Neural cell (in vitro differentiated cells): ENCODE data around the gene SLCO1B3. TPM values are rescaled to one million over a fixed set of nuclear protein-coding genes. Genes with fewer than 3 reads are reported as not detected.

Experiments
- H2AFZ ChIP-seq: fragments of 200-600, 300-800 bp; sonication (generic), shearing (Covaris generic); 2 replicates; pipeline ENCODE4 v1.6.0; 2014; ENCODE audit warnings: low read depth, mild to moderate bottlenecking, antibody characterized with exemption, low read length, moderate library complexity
- H3F3A ChIP-seq: fragments of 200-600 bp; shearing (Covaris generic); 2 replicates; pipeline ENCODE4 v1.6.1; 2016; ENCODE audit warnings: mild to moderate bottlenecking, moderate library complexity, mixed read lengths, antibody characterized with exemption, low read length; ENCODE audit not compliant: insufficient read depth, poor library complexity, severe bottlenecking
- H3K27ac ChIP-seq: fragments of 200-600, 300-800 bp; sonication (generic), shearing (Covaris generic); 2 replicates; pipeline ENCODE4 v1.5.1; 2014; ENCODE audit warnings: mild to moderate bottlenecking, low read length, moderate library complexity
- H3K27me3 ChIP-seq: fragments of 300-800, 200-600 bp; sonication (generic), shearing (Covaris generic); 2 replicates; pipeline ENCODE4 v1.6.0; 2014; ENCODE audit warnings: mild to moderate bottlenecking, low read depth, low read length, moderate library complexity; ENCODE audit not compliant: insufficient read depth
- H3K36me3 ChIP-seq: fragments of 300-800, 200-600 bp; sonication (generic), shearing (Covaris generic); 2 replicates; pipeline ENCODE4 v1.5.1; 2014; ENCODE audit warnings: mild to moderate bottlenecking, antibody characterized with exemption, low read length, moderate library complexity; ENCODE audit not compliant: insufficient read depth
- H3K4me2 ChIP-seq: fragments of 300-800, 200-600 bp; sonication (generic), shearing (Covaris generic); 2 replicates; pipeline ENCODE4 v1.6.0; 2014; ENCODE audit warnings: mild to moderate bottlenecking, low read length
- H3K4me3 ChIP-seq: fragments of 300-800, 200-600 bp; sonication (generic), shearing (Covaris generic); 2 replicates; pipeline ENCODE4 v1.5.1; 2014; ENCODE audit warnings: mild to moderate bottlenecking, low read length, moderate library complexity
- H3K79me2 ChIP-seq: fragments of 200-600 bp; shearing (Covaris generic); replicated peaks from 2 replicates; pipeline ENCODE4 v1.6.0; 2014; ENCODE audit warnings: mild to moderate bottlenecking, low read length, moderate library complexity; ENCODE audit not compliant: insufficient read depth
- H3K9ac ChIP-seq: fragments of 300-800, 200-600 bp; sonication (generic), shearing (Covaris generic); 2 replicates; pipeline ENCODE4 v1.6.1; 2016; ENCODE audit warnings: mild to moderate bottlenecking, low read length, mixed read lengths
- H3K9me2 ChIP-seq: fragments of 200-600 bp; shearing (Covaris generic); 2 replicates; pipeline ENCODE4 v1.6.1; 2016; ENCODE audit warnings: mild to moderate bottlenecking, low read length, mixed read lengths; ENCODE audit not compliant: insufficient read depth
- H3K9me3 ChIP-seq: fragments of 200-600, 300-800 bp; sonication (generic), shearing (Covaris generic); 2 replicates; pipeline ENCODE4 v1.6.1; 2016; ENCODE audit warnings: mild to moderate bottlenecking, mixed run types, low read length, moderate library complexity, mixed read lengths
- H4K20me1 ChIP-seq: fragments of 200-600 bp; shearing (Covaris generic); 2 replicates; pipeline ENCODE4 v1.6.1; 2016; ENCODE audit warnings: mild to moderate bottlenecking, mixed run types; ENCODE audit not compliant: insufficient read depth
- CTCF ChIP-seq: fragments of 450-650 bp; IDR thresholded peaks from 2 replicates; pipeline ENCODE4 v1.5.1; 2014; ENCODE audit warnings: antibody characterized with exemption, mild to moderate bottlenecking, moderate library complexity; ENCODE audit not compliant: poor library complexity, severe bottlenecking
- EP300 ChIP-seq: fragments of 450-650 bp; conservative IDR thresholded peaks from 2 replicates; pipeline ENCODE4 v1.6.1; 2014; ENCODE audit warnings: antibody characterized with exemption, mild to moderate bottlenecking, moderate library complexity; ENCODE audit not compliant: poor library complexity, severe bottlenecking
- EZH2 ChIP-seq: fragments of 200-600, 300-800 bp; shearing (Covaris generic), sonication (generic); IDR thresholded peaks from 2 replicates; pipeline ENCODE4 v1.6.1; 2014; ENCODE audit warnings: antibody characterized with exemption, low read length, borderline replicate concordance, mild to moderate bottlenecking; ENCODE audit not compliant: insufficient read depth, poor library complexity, severe bottlenecking
- MXI1 ChIP-seq: fragments of 450-650 bp; conservative IDR thresholded peaks from 2 replicates; pipeline ENCODE4 v1.6.1; 2014; ENCODE audit warnings: antibody characterized with exemption, mild to moderate bottlenecking; ENCODE audit not compliant: poor library complexity, severe bottlenecking
- POLR2AphosphoS5 ChIP-seq: IDR thresholded peaks from 2 replicates; pipeline ENCODE4 v1.6.1; 2012
- RAD21 ChIP-seq: fragments of 450-650 bp; conservative IDR thresholded peaks from 2 replicates; pipeline ENCODE4 v1.6.1; 2014; ENCODE audit warnings: antibody characterized with exemption, mild to moderate bottlenecking, moderate library complexity
- REST ChIP-seq: IDR thresholded peaks from 2 replicates; pipeline ENCODE4 v1.6.1; 2012; ENCODE audit warnings: borderline replicate concordance
- SMC3 ChIP-seq: fragments of 450-650 bp; conservative IDR thresholded peaks from 2 replicates; pipeline ENCODE4 v1.6.1; 2014; ENCODE audit warnings: antibody characterized with exemption, mild to moderate bottlenecking, moderate library complexity; ENCODE audit not compliant: poor library complexity
- TAF1 ChIP-seq: IDR thresholded peaks from 2 replicates; pipeline ENCODE4 v1.6.1; 2012; ENCODE audit warnings: low read depth
- polyA plus RNA-seq: library from polyadenylated mRNA; depleted of rRNA; stranded (reverse); fragments of >200 nt; gene quantifications from 2 replicates; pipeline ENCODE4 v1.2.3, GENCODE V29; 2014

SLCO1B3 gene
- polyA plus RNA-seq, 1 donor from 2014 or later, result not detected

DNA sequence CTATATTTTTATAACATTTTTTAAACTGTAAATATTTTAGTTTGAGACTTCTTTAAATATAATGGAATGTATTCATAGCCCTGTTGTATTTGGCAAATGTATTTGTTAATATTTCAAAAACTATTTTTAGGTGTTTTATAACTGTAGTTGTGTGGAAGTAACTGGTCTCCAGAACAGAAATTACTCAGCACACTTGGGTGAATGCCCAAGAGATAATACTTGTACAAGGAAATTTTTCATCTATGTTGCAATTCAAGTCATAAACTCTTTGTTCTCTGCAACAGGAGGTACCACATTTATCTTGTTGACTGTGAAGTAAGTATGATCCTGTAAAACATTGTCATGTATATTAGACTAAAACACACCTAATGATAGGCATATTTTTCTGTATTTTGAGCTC, 72.8 kb downstream of the SLCO1B3 start:
- H3K4me2 ChIP-seq, result no peak overlapping the region
- no peaks in the 10 kb centered on the region for H3K9me3 ChIP-seq

GRCh38 chr12:20885116-20885515, 74.6 kb downstream of the SLCO1B3 start:
- no peak overlapping the region for H3K9ac ChIP-seq
- no peaks in the 10 kb centered on the region for H3K79me2 ChIP-seq
- no peaks in the 10 kb centered on the region for H3K9me2 ChIP-seq
- H3K4me3 ChIP-seq, result no peak overlapping the region
- no peak overlapping the region for H3K4me2 ChIP-seq
- H2AFZ ChIP-seq, result no peak overlapping the region
- no peaks in the 10 kb centered on the region for H3K9me3 ChIP-seq
- no peaks in the 10 kb centered on the region for H3K36me3 ChIP-seq
- no peaks in the 10 kb centered on the region for H3K27me3 ChIP-seq
- H3F3A ChIP-seq, result no peaks in the 10 kb centered on the region
- no peaks in the 10 kb centered on the region for H4K20me1 ChIP-seq
- no peak overlapping the region for H3K27ac ChIP-seq
- TF ChIP-seq TAF1 (no peak), MXI1 (no peak), SMC3 (no peak), POLR2AphosphoS5 (no peak), RAD21 (no peak), EP300 (no peak), REST (no peak)

More for the DNA sequence above, 72.8 kb downstream of the SLCO1B3 start:
- Histone ChIP-seq H2AFZ (no peak overlapping the region), H3K9ac (no peak overlapping the region), H3K36me3 (no peaks in the 10 kb centered on the region), H3K27me3 (no peaks in the 10 kb centered on the region), H3K9me2 (no peaks in the 10 kb centered on the region), H3K27ac (no peak overlapping the region), H3K79me2 (no peaks in the 10 kb centered on the region), H4K20me1 (no peaks in the 10 kb centered on the region), H3K4me3 (no peak overlapping the region), H3F3A (no peaks in the 10 kb centered on the region)
- no peak for TF ChIP-seq EP300
- TF ChIP-seq TAF1, result no peak
- no peak for TF ChIP-seq CTCF
- no peak for TF ChIP-seq REST
- no peak for TF ChIP-seq EZH2
- no peak for TF ChIP-seq RAD21
- TF ChIP-seq SMC3, result no peak
- TF ChIP-seq POLR2AphosphoS5, result no peak
- no peak for TF ChIP-seq MXI1
